Body of pancreas (tissue), 4 donors: ENCODE measurements around the gene ELOVL6. TPM values are rescaled to one million over a fixed set of nuclear protein-coding genes. Genes with fewer than 3 reads are reported as not detected.
"Not testable (repeated sequence)": the region's sequence is repeated elsewhere in the genome, so short reads cannot be mapped to it uniquely, and the experiment has no call there.

Source experiments
- ATAC-seq: fragments of 150-250 bp; one replicate; pipeline ENCODE4 v1.9.1; 2016
- DNase-seq, 4 donors: peaks; one replicate each; pipeline ENCODE4 v3.0.0-alpha.2; 2019
- H3K27ac ChIP-seq, 4 donors: fragments of 200-600 bp; sonication (generic); 1 replicate in 3 of 4; 2 replicates in 1 of 4; pipeline versions ENCODE4 v1.5.1 to v1.6.1; 2016 to 2019; ENCODE audit warnings: mild to moderate bottlenecking in 1 of 4, mixed read lengths in 1 of 4, moderate library complexity in 1 of 4
- H3K27me3 ChIP-seq, 2 donors: fragments of 200-600 bp; sonication (generic); one replicate each; pipeline ENCODE4 v1.6.0; 2016; ENCODE audit warnings: mild to moderate bottlenecking in 1 of 2
- H3K36me3 ChIP-seq, 2 donors: fragments of 200-600 bp; sonication (generic); replicated peaks in 1 of 2; 2 replicates each; pipeline ENCODE4 v1.5.1; 2016; ENCODE audit warnings: low read depth in 2 of 2; ENCODE audit not compliant: insufficient read depth in 1 of 2
- H3K4me1 ChIP-seq: fragments of 200-600 bp; sonication (generic); one replicate; pipeline ENCODE4 v1.6.0; 2016
- H3K4me3 ChIP-seq, 2 donors: fragments of 200-600 bp; sonication (generic); 1 replicate in 1 of 2; 2 replicates in 1 of 2; pipeline ENCODE4 v1.5.1; 2016 to 2019
- H3K9me3 ChIP-seq, 3 donors: fragments of 200-600 bp; sonication (generic); 1 replicate in 2 of 3; 2 replicates in 1 of 3; pipeline ENCODE4 v1.5.1; 2016
- CTCF ChIP-seq, 7 experiments: fragments of 450-650 bp in 4 of 7; fragments of 200-600 bp in 3 of 7; sonication (generic) in 3 of 7; IDR thresholded peaks; one replicate each; pipeline ENCODE4 v1.5.1; 2016 to 2019; ENCODE audit warnings: antibody characterized with exemption in 7 of 7
- POLR2A ChIP-seq, 3 donors: fragments of 450-650 bp; IDR thresholded peaks; one replicate each; pipeline ENCODE4 v1.6.1; 2016; ENCODE audit warnings: antibody characterized with exemption in 3 of 3, mild to moderate bottlenecking in 2 of 3
- WGBS, 2 donors: methylation state at CpG; one replicate each; pipeline ENCODE4 v1.1.5; 2017; 5-methylcytosine and 5-hydroxymethylcytosine counted together
- intact Hi-C: fragments of 100-400 bp; cut with DNase I; formaldehyde crosslinking; loops from one replicate; pipeline ENCODE4 v1.15.1; 2023
- total RNA-seq, 2 donors: library from RNA; depleted of rRNA; stranded (reverse); fragments of >200 nt; gene quantifications; one replicate each; pipeline ENCODE4 v1.1.0, GENCODE V29; 2016

ELOVL6 gene
- total RNA-seq, 2 donors from 2014 or later: 0.78 to 0.99 TPM

GRCh38 chr4:110236324-110236723, 37.9 kb upstream of the ELOVL6 start:
- WGBS, 2 donors: 67 to 81% methylated on average over 1 of the region's 1 CpG
- no peak overlapping the region for H3K27ac ChIP-seq
- no peaks in the 10 kb centered on the region for H3K27me3 ChIP-seq
- ATAC-seq (no peak), DNase-seq (no peak)
- H3K4me1 ChIP-seq: no peaks in the 10 kb centered on the region
- H3K9me3 ChIP-seq: no peaks in the 10 kb centered on the region
- TF ChIP-seq POLR2A (IDR thresholded peaks at IDR 0.05) (no peak), CTCF (IDR thresholded peaks at IDR 0.05) (no peak)
- no peaks in the 10 kb centered on the region for H3K36me3 ChIP-seq
- no peak overlapping the region for H3K4me3 ChIP-seq
- intact Hi-C loops: no loop called here

GRCh38 chr4:110233581-110233980, 35.2 kb upstream of the ELOVL6 start:
- H3K4me1 ChIP-seq, DNase-seq, ATAC-seq, H3K27ac ChIP-seq, H3K27me3 ChIP-seq, H3K4me3 ChIP-seq, H3K9me3 ChIP-seq, intact Hi-C loops, H3K36me3 ChIP-seq: not testable (repeated sequence)
- 60 to 73% methylated on average over 11 of the region's 11 CpGs for WGBS, 2 donors

GRCh38 chr4:110231869-110232268, 33.5 kb upstream of the ELOVL6 start:
- Histone ChIP-seq H3K27ac (no peak overlapping the region), H3K4me3 (no peak overlapping the region), H3K36me3 (no peaks in the 10 kb centered on the region), H3K4me1 (no peaks in the 10 kb centered on the region), H3K9me3 (no peaks in the 10 kb centered on the region), H3K27me3 (no peaks in the 10 kb centered on the region)
- ATAC-seq (no peak), DNase-seq (no peak)
- intact Hi-C loops: no loop called here
- TF ChIP-seq CTCF (IDR thresholded peaks at IDR 0.05) (no peak), POLR2A (IDR thresholded peaks at IDR 0.05) (no peak)
- WGBS, 2 donors: 76 to 79% methylated on average over 4 of the region's 4 CpGs

GRCh38 chr4:110229266-110229665, 30.9 kb upstream of the ELOVL6 start:
- ATAC-seq (no peak), DNase-seq (no peak)
- H3K27me3 ChIP-seq: no peaks in the 10 kb centered on the region
- H3K36me3 ChIP-seq: no peaks in the 10 kb centered on the region
- no peaks in the 10 kb centered on the region for H3K4me1 ChIP-seq
- H3K9me3 ChIP-seq: no peaks in the 10 kb centered on the region
- WGBS, 2 donors: 91 to 96% methylated on average over 2 of the region's 2 CpGs
- TF ChIP-seq CTCF (IDR thresholded peaks at IDR 0.05): no peak
- no peak for TF ChIP-seq POLR2A (IDR thresholded peaks at IDR 0.05)
- intact Hi-C loops: no loop called here
- H3K4me3 ChIP-seq: no peak overlapping the region
- H3K27ac ChIP-seq: no peak overlapping the region

GRCh38 chr4:110224812-110225211, 26.4 kb upstream of the ELOVL6 start:
- Histone ChIP-seq H3K27me3 (no peaks in the 10 kb centered on the region), H3K4me1 (no peaks in the 10 kb centered on the region), H3K27ac (no peak overlapping the region), H3K9me3 (no peaks in the 10 kb centered on the region), H3K36me3 (no peaks in the 10 kb centered on the region), H3K4me3 (no peak overlapping the region)
- ATAC-seq: no peak
- WGBS, 2 donors: 16 to 35% methylated on average over 4 of the region's 4 CpGs
- TF ChIP-seq CTCF (IDR thresholded peaks at IDR 0.05) (no peak), POLR2A (IDR thresholded peaks at IDR 0.05) (no peak)
- no peak for DNase-seq
- intact Hi-C loops: no loop called here
